AG04449 (cell line): ENCODE results near the gene TPRG1L.

Experiments used
- CTCF ChIA-PET: fragments of 350-600 bp; formaldehyde crosslinking; extraction: SDS; loops from one replicate; lab custom pipeline; 2021; ENCODE audit warnings: antibody characterized with exemption; lab: Yijun Ruan, JAX
- POLR2A ChIA-PET: fragments of 400-600, 350-600 bp; formaldehyde crosslinking; extraction: SDS; loops from one replicate; lab custom pipeline; 2020; ENCODE audit warnings: antibody characterized with exemption, inconsistent platforms; lab: Yijun Ruan, JAX
- DNase-seq: peaks from one replicate; pipeline ENCODE4 v3.0.0-alpha.2; 2010; ENCODE audit warnings: low read depth, low spot score
- H3K4me3 ChIP-seq: 2 replicates; pipeline ENCODE4 v1.5.1; 2011; ENCODE audit warnings: low read depth, mild to moderate bottlenecking, control low read depth, low read length
- TF ChIP-seq, protein P1 (sequence below): IDR thresholded peaks from one replicate; pipeline ENCODE4 v1.5.1; 2011; ENCODE audit warnings: mild to moderate bottlenecking, moderate library complexity, low read length, control low read depth, inconsistent platforms; ENCODE audit not compliant: insufficient read depth; ENCODE audit errors: missing control alignments

The TPRG1L gene

DNA sequence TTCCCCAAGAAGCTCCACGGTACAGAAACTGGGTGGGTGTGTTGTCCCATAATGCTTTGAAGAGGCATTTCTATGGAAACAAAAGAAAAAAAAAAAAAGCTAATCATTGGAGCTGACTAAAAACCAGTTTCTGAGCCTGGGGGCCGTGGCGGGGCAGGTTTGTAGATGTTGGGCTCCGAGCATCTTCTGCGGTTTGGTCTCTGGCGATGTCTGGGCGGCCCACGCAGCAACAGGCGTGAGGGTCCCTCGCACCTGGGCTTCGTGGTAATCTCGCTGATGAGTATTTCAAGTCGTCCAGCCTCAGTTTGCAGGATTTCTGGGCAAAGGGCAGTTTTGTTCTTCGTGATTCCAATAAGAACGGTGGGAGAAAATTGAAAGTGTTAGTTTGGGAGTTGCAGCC lies 34.3 kb downstream of the TPRG1L start:
- ChIA-PET CTCF (no interaction called here), POLR2A (no interaction called here)
- TF ChIP-seq, protein P1, sequence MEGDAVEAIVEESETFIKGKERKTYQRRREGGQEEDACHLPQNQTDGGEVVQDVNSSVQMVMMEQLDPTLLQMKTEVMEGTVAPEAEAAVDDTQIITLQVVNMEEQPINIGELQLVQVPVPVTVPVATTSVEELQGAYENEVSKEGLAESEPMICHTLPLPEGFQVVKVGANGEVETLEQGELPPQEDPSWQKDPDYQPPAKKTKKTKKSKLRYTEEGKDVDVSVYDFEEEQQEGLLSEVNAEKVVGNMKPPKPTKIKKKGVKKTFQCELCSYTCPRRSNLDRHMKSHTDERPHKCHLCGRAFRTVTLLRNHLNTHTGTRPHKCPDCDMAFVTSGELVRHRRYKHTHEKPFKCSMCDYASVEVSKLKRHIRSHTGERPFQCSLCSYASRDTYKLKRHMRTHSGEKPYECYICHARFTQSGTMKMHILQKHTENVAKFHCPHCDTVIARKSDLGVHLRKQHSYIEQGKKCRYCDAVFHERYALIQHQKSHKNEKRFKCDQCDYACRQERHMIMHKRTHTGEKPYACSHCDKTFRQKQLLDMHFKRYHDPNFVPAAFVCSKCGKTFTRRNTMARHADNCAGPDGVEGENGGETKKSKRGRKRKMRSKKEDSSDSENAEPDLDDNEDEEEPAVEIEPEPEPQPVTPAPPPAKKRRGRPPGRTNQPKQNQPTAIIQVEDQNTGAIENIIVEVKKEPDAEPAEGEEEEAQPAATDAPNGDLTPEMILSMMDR = no peak
- DNase-seq = no peak
- no peak overlapping the region for H3K4me3 ChIP-seq

DNA sequence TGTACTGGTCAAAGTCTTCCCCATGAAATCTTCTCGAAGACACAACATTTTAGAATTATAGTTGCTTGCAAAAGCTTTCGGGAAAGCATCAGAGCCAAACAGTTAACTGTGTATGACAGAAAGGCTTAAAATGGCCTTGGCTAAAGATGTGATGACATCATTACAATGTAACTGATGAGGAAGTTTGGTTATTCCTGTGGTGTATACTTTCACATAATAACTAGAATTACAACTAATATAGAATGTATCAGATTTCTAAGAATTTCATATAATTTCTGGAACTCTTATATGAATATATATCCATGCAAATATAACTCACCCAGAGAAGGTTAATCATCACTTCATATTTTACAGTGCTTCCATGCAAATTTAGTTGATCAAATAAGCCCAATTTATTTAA lies 35.9 kb downstream of the TPRG1L start:
- no peak for DNase-seq
- TF ChIP-seq, protein P1 = no peak
- H3K4me3 ChIP-seq = no peak overlapping the region
- CTCF ChIA-PET = no interaction called here
- POLR2A ChIA-PET = no interaction called here

DNA sequence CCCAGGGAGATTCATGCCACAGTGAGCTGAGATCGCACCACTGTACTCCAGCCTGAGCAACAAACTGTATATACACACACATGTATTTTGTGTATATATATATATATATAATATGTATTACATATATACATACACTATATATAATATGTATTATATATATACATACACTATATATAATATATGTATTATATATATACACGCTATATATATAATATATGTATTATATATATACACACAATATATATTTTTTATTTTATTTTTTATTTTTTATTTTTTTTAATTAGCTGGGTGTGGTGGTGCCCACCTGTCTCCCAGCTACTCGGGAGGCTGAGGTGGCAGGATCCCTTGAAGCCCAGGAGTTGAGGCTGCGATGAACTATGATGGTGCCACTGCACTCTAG lies 36.8 kb downstream of the TPRG1L start:
- CTCF ChIA-PET = no interaction called here
- POLR2A ChIA-PET = no interaction called here
- no peak for DNase-seq
- TF ChIP-seq, protein P1 = no peak
- no peak overlapping the region for H3K4me3 ChIP-seq

DNA sequence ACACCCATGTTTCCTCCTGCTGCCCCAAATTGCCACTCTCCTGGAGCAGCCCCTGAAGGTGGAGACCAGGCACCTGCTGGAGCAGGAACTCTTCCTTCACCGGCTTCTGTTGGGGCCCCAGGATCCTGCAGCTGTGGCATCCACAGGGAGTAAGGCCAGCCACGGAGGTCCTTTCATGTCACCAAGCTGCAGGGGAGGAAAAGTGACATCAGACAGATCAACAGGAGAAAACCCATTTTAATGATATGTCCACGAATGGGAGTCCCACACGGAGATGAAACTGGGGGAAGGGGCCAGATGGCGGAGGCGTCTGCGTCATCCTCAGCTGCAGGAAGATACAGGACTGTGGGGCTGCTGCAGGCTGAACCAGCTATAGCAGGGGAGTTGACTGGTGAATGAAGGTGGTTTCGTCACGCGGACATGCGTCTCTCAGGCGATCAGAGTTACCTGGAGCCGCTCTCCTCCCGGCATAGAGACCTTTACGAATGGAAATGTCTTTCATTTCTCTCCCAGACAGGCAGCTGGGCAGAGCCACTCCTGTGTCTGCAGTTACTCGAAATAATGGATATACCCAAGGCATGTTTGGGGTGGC lies 37.4 kb downstream of the TPRG1L start:
- CTCF ChIA-PET = interaction anchor here (1.1 kb wide), 1 partner anchor 33 kb away, joined by 3 read pairs; no protein-coding TSS in a partner anchor
- POLR2A ChIA-PET = no interaction called here
- TF ChIP-seq, protein P1 = no peak
- no peak for DNase-seq
- no peak overlapping the region for H3K4me3 ChIP-seq

DNA sequence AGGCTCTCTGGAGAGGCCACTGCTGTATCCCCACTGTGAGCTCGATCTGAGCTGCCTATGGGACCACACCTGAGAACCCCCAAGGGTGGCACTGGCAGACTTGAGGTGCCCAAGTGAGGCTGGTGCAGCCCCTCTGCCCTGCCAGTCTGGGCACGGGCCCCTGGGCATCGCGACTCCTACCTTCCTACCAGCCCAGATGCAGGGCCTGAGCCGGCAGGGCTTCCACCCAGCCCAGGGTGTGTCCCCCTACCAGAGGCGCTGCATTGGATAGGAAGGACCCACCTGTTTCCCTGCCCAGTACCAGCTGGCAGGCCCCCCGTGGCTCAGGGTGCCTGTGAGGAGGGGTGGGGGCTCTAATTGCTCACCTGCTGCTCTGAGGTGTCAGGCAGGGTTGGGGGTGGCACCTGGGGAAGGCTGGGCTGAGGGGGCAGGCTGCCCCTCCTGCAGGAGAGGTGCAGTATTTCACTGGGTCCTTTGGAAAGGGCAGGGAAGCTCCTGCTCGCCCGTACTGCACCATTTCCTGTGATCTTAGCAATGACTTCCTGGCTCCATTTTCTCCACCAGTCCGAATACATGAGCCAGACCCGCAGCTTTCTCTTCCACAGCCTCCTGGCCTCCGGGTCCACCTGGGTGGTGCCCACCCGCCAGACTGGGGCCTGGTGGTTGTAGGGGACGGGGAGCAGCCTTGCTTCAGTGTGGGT lies 39.3 kb downstream of the TPRG1L start:
- no peak for DNase-seq
- H3K4me3 ChIP-seq = no peak overlapping the region
- TF ChIP-seq, protein P1 = no peak
- ChIA-PET POLR2A (no interaction called here), CTCF (no interaction called here)

DNA sequence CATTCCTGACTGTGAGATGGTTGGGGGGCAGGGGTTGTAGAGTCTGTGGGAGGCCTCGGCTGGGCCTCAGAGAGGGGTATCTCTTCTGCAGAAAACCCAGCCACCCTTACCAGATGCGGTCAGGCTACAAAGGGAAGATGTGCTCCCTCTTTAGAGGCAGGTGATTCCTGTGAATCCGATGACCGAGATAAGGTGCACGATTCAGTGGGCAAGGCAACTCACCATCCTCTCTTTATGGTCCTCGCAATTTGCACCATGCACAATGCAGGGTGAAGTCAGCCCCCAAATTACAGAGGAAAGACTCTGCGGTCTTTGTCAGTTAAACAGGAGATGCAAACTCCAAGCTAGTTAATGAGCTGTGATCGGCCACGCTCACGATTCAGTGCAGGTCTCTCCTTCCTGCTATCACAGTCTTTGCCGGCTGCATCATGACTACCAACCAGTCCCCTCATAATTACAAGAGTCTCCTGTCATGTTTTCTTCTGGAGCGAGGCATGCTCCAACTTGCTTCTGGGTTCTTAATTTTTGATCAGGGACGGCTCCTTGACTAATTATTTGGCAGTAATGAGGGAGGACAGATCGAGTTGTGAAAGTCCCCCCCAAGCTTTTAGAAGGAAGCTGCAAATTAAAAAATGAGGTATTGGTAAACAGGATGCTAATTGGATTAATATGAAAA lies 40.0 kb downstream of the TPRG1L start:
- ChIA-PET CTCF (interaction anchor here (1.4 kb wide), 1 partner anchor 12 kb away, joined by 4 read pairs; no protein-coding TSS in a partner anchor), POLR2A (no interaction called here)
- no peak for DNase-seq
- TF ChIP-seq, protein P1 = no peak
- H3K4me3 ChIP-seq = no peak overlapping the region
